GM23338 (cell line): ENCODE measurements around the gene PPFIA4. TPM values are rescaled to one million over a fixed set of nuclear protein-coding genes. Genes with fewer than 3 reads are reported as not detected.

Experiments
- ATAC-seq: fragments of 200-7000 bp; cut with Tn5 transposase; 3 replicates; pipeline ENCODE4 v1.9.1; 2020
- DNase-seq: peaks from one replicate; pipeline ENCODE4 v3.0.0-alpha.2; 2015; ENCODE audit warnings: low spot score
- H2AFZ ChIP-seq: fragments of 200-600 bp; sonication (generic); 2 replicates; pipeline ENCODE4 v1.8.0; 2016; ENCODE audit warnings: antibody characterized with exemption, mild to moderate bottlenecking, moderate library complexity
- H3F3A ChIP-seq: fragments of 200-600 bp; sonication (generic); replicated peaks from 2 replicates; pipeline ENCODE4 v1.8.0; 2017; ENCODE audit warnings: antibody characterized with exemption, mixed run types, low read depth
- H3K27ac ChIP-seq: fragments of 200-600 bp; sonication (generic); 2 replicates; pipeline ENCODE4 v1.6.1; 2016; ENCODE audit warnings: low read depth
- H3K27me3 ChIP-seq: fragments of 200-600 bp; sonication (generic); 2 replicates; pipeline ENCODE4 v1.8.0; 2016; ENCODE audit warnings: mild to moderate bottlenecking, mixed run types, moderate library complexity; ENCODE audit not compliant: insufficient read depth
- H3K36me3 ChIP-seq: fragments of 200-600 bp; sonication (generic); 2 replicates; pipeline ENCODE4 v1.8.0; 2016; ENCODE audit warnings: mild to moderate bottlenecking; ENCODE audit not compliant: insufficient read depth
- H3K4me1 ChIP-seq: fragments of 200-600 bp; sonication (generic); 2 replicates; pipeline ENCODE4 v1.8.0; 2016; ENCODE audit warnings: mild to moderate bottlenecking, moderate library complexity; ENCODE audit not compliant: insufficient read depth
- H3K4me2 ChIP-seq: fragments of 200-600 bp; sonication (generic); 2 replicates; pipeline ENCODE4 v1.7.1; 2017; ENCODE audit warnings: mixed run types
- H3K4me3 ChIP-seq: fragments of 200-600 bp; sonication (generic); 2 replicates; pipeline ENCODE4 v1.6.1; 2016; ENCODE audit warnings: mixed run types
- H3K79me2 ChIP-seq: fragments of 200-600 bp; sonication (generic); replicated peaks from 2 replicates; pipeline ENCODE4 v1.8.0; 2017; ENCODE audit warnings: mild to moderate bottlenecking; ENCODE audit not compliant: insufficient read depth
- H3K9me2 ChIP-seq: fragments of 200-600 bp; sonication (generic); 2 replicates; pipeline ENCODE4 v1.8.0; 2017; ENCODE audit not compliant: insufficient read depth
- H4K20me1 ChIP-seq: fragments of 200-600 bp; sonication (generic); replicated peaks from 2 replicates; pipeline ENCODE4 v1.8.0; 2017; ENCODE audit warnings: mild to moderate bottlenecking; ENCODE audit not compliant: insufficient read depth
- H3K27ac Mint-ChIP-seq: 2 replicates; pipeline ENCODE4 v1.8.0; 2020; ENCODE audit warnings: inconsistent platforms, mild to moderate bottlenecking, moderate library complexity, mixed read lengths
- H3K27me3 Mint-ChIP-seq: 3 replicates; pipeline ENCODE4 v1.8.0; 2022; ENCODE audit warnings: low read depth, mild to moderate bottlenecking, moderate library complexity, mixed read lengths, inconsistent platforms; ENCODE audit not compliant: insufficient read depth, poor library complexity
- H3K36me3 Mint-ChIP-seq: 3 replicates; pipeline ENCODE4 v1.8.0; 2021; ENCODE audit warnings: low read depth, mild to moderate bottlenecking, inconsistent platforms, moderate library complexity, mixed read lengths
- H3K4me1 Mint-ChIP-seq: 3 replicates; pipeline ENCODE4 v1.8.0; 2020; ENCODE audit warnings: mild to moderate bottlenecking, inconsistent platforms, mixed read lengths
- H3K4me3 Mint-ChIP-seq: 3 replicates; pipeline ENCODE4 v1.8.0; 2021; ENCODE audit warnings: moderate library complexity, mild to moderate bottlenecking, inconsistent platforms, mixed read lengths
- H3K9me3 Mint-ChIP-seq: 3 replicates; pipeline ENCODE4 v1.8.0; 2020; ENCODE audit warnings: moderate library complexity, mild to moderate bottlenecking, inconsistent platforms, mixed read lengths
- CREB1 ChIP-seq: fragments of 250-450 bp; sonication (Bioruptor Pico); IDR thresholded peaks from 2 replicates; pipeline ENCODE4 v1.5.0; 2020; ENCODE audit warnings: low read depth, mild to moderate bottlenecking, moderate library complexity
- CTCF ChIP-seq, 2 experiments: fragments of 200-600 bp in 1 of 2; sonication (generic) in 1 of 2; conservative IDR thresholded peaks; 2 replicates each; pipeline versions ENCODE4 v1.5.1 to v1.6.1; 2016 to 2017; ENCODE audit warnings: antibody characterized with exemption in 2 of 2, low read depth in 2 of 2, mild to moderate bottlenecking in 2 of 2, moderate library complexity in 1 of 2
- EZH2 ChIP-seq: fragments of 200-600 bp; sonication (generic); IDR thresholded peaks from one replicate; pipeline ENCODE4 v1.8.0; 2017; ENCODE audit warnings: antibody characterized with exemption, mild to moderate bottlenecking, low read depth; ENCODE audit not compliant: unreplicated experiment
- EZH2phosphoT487 ChIP-seq: fragments of 200-600 bp; sonication (generic); IDR thresholded peaks from one replicate; pipeline ENCODE4 v1.8.1; 2018; ENCODE audit warnings: antibody characterized with exemption; ENCODE audit not compliant: unreplicated experiment
- JUNB ChIP-seq: IDR thresholded peaks from one replicate; pipeline ENCODE4 v1.6.1; 2016; ENCODE audit warnings: antibody characterized with exemption; ENCODE audit not compliant: unreplicated experiment
- NANOG ChIP-seq: IDR thresholded peaks from 2 replicates; pipeline ENCODE4 v1.6.1; 2016; ENCODE audit warnings: antibody characterized with exemption, borderline replicate concordance
- POLR2AphosphoS5 ChIP-seq: IDR thresholded peaks from 2 replicates; pipeline ENCODE4 v1.6.1; 2016; ENCODE audit warnings: antibody characterized with exemption, low read depth
- ZNF114 ChIP-seq: fragments of 250-450 bp; sonication (Bioruptor Pico); IDR thresholded peaks from 2 replicates; pipeline ENCODE4 v1.5.0; 2020; ENCODE audit warnings: mild to moderate bottlenecking, moderate library complexity
- polyA plus RNA-seq: library from polyadenylated mRNA; unstranded; fragments of >200 nt; fragmentation: Nextera tagmentation; extraction: Ambion mirVana; gene quantifications from 2 replicates; pipeline ENCODE4 v1.2.1, GENCODE V29; 2016
- total RNA-seq: library from RNA; depleted of rRNA; stranded (reverse); fragments of >200 nt; shearing (Covaris generic); gene quantifications from 2 replicates; pipeline ENCODE4 v1.2.3, GENCODE V29; 2014
- TF ChIP-seq, protein P1 (sequence below): IDR thresholded peaks from one replicate; pipeline ENCODE4 v1.6.1; 2018; ENCODE audit warnings: antibody characterized with exemption; ENCODE audit not compliant: unreplicated experiment

Gene PPFIA4
- total and polyA plus RNA-seq, 2 experiments from 2014 or later = 1.3 to 7.6 TPM

DNA sequence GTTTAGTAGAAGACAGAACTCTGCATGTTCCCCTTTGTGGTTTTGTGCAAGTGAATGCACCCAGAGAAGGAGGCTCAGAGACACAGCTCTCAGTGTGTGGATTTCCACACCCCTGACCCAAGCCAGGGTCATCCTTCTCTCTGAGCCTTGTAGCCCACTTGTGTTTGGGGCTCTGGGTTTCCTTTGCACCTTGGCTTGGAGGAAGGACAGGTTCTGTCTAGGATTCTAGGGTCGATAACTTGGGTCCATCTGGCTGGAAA, 32.3 kb downstream of the PPFIA4 start (continued):
- no peak for TF ChIP-seq CTCF (conservative IDR thresholded peaks at IDR 0.05; ENCODE audit: low read depth in 2 of 2)

GRCh38 chr1:203059485-203059884, 33.2 kb downstream of the PPFIA4 start:
- Histone ChIP-seq H3K27me3 (no peaks in the 10 kb centered on the region), H3K4me2 (no peak overlapping the region), H2AFZ (no peak overlapping the region), H3K36me3 (no peaks in the 10 kb centered on the region), H3K4me3 (no peak overlapping the region), H4K20me1 (no peaks in the 10 kb centered on the region), H3K79me2 (no peaks in the 10 kb centered on the region), H3K9me2 (no peaks in the 10 kb centered on the region), H3K27ac (no peak overlapping the region), H3F3A (0 out of 2 replicates have a peak, but pooled peaks cover 5% of the 10 kb centered on the region), H3K4me1 (peaks cover 18% of the 10 kb centered on the region)
- ATAC-seq (no peak), DNase-seq (no peak)
- Mint-ChIP-seq H3K4me1 (peaks cover 26% of the 10 kb centered on the region), H3K4me3 (no peak overlapping the region), H3K27ac (no peak overlapping the region), H3K27me3 (peaks cover 5% of the 10 kb centered on the region), H3K36me3 (peaks cover 9% of the 10 kb centered on the region), H3K9me3 (no peaks in the 10 kb centered on the region)
- TF ChIP-seq POLR2AphosphoS5 = no peak
- TF ChIP-seq ZNF114 (CRISPR knock-in tag) = no peak
- TF ChIP-seq EZH2 = no peak
- no peak for TF ChIP-seq JUNB
- no peak for TF ChIP-seq EZH2phosphoT487
- no peak for TF ChIP-seq NANOG
- no peak for TF ChIP-seq CTCF (conservative IDR thresholded peaks at IDR 0.05; ENCODE audit: low read depth in 2 of 2)
- TF ChIP-seq CREB1 (CRISPR knock-in tag) = no peak
- TF ChIP-seq, protein P1, sequence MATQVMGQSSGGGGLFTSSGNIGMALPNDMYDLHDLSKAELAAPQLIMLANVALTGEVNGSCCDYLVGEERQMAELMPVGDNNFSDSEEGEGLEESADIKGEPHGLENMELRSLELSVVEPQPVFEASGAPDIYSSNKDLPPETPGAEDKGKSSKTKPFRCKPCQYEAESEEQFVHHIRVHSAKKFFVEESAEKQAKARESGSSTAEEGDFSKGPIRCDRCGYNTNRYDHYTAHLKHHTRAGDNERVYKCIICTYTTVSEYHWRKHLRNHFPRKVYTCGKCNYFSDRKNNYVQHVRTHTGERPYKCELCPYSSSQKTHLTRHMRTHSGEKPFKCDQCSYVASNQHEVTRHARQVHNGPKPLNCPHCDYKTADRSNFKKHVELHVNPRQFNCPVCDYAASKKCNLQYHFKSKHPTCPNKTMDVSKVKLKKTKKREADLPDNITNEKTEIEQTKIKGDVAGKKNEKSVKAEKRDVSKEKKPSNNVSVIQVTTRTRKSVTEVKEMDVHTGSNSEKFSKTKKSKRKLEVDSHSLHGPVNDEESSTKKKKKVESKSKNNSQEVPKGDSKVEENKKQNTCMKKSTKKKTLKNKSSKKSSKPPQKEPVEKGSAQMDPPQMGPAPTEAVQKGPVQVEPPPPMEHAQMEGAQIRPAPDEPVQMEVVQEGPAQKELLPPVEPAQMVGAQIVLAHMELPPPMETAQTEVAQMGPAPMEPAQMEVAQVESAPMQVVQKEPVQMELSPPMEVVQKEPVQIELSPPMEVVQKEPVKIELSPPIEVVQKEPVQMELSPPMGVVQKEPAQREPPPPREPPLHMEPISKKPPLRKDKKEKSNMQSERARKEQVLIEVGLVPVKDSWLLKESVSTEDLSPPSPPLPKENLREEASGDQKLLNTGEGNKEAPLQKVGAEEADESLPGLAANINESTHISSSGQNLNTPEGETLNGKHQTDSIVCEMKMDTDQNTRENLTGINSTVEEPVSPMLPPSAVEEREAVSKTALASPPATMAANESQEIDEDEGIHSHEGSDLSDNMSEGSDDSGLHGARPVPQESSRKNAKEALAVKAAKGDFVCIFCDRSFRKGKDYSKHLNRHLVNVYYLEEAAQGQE = no peak
